SK-N-MC (cell line): ENCODE data around the gene RAB15.

Experiments
- DNase-seq: peaks from one replicate; pipeline ENCODE4 v3.0.0-alpha.2; 2011; ENCODE audit warnings: low read depth, low spot score
- H3K27ac ChIP-seq: fragments of 200-600 bp; sonication (generic); 2 replicates; pipeline ENCODE4 v1.5.1; 2016; ENCODE audit warnings: mixed run types
- H3K36me3 ChIP-seq: fragments of 200-600 bp; sonication (generic); 2 replicates; pipeline ENCODE4 v1.6.1; 2017; ENCODE audit warnings: antibody characterized with exemption, low read length, mixed read lengths; ENCODE audit not compliant: insufficient read depth
- H3K4me3 ChIP-seq: fragments of 200-600 bp; sonication (generic); 2 replicates; pipeline ENCODE4 v1.5.1; 2016
- H3K9ac ChIP-seq: fragments of 200-600 bp; sonication (generic); 2 replicates; pipeline ENCODE4 v1.8.0; 2017; ENCODE audit warnings: mixed run types, mixed read lengths; ENCODE audit not compliant: insufficient read length
- H3K9me3 ChIP-seq: fragments of 200-600 bp; sonication (generic); 2 replicates; pipeline ENCODE4 v1.6.1; 2017; ENCODE audit warnings: low read depth, mild to moderate bottlenecking, antibody characterized with exemption, low read length, moderate library complexity, mixed read lengths
- EZH2 ChIP-seq: fragments of 200-600 bp; sonication (generic); IDR thresholded peaks from one replicate; pipeline ENCODE4 v1.6.1; 2017; ENCODE audit warnings: antibody characterized with exemption
- FOXP2 ChIP-seq: optimal IDR thresholded peaks from 2 replicates; pipeline ENCODE3; 2011; ENCODE audit warnings: mild to moderate bottlenecking, moderate library complexity; ENCODE audit not compliant: insufficient read depth; ENCODE audit errors: extremely low read length, control extremely low read depth
- POLR2AphosphoS5 ChIP-seq: IDR thresholded peaks from 2 replicates; pipeline ENCODE4 v1.6.1; 2012; ENCODE audit warnings: mild to moderate bottlenecking, low read depth, low read length, borderline replicate concordance

RAB15 gene

DNA sequence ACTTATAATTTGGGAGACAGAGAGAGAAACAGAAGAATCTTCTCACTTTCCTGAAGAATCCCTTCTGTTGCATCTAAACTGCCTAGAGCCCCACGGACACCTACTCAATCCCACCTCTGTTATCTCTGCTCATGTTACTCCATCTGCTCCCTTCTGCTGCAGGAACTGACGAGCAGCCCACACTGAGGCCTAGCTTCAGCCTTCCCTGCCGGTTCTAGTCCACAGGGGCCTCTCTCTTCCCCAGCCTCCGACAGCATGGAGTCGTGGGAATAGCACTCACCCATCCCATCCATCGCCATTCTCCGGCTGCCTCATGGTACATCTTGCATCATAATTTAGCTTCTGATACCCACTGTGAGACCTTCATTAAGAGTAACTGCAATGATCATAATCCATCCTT, 4.0 kb downstream of the RAB15 start:
- Histone ChIP-seq H3K9ac (no peak overlapping the region), H3K4me3 (no peak overlapping the region), H3K36me3 (no peaks in the 10 kb centered on the region), H3K27ac (no peak overlapping the region), H3K9me3 (no peaks in the 10 kb centered on the region)
- DNase-seq = no peak
- no peak for TF ChIP-seq POLR2AphosphoS5
- TF ChIP-seq EZH2 = no peak
- no peak for TF ChIP-seq FOXP2

DNA sequence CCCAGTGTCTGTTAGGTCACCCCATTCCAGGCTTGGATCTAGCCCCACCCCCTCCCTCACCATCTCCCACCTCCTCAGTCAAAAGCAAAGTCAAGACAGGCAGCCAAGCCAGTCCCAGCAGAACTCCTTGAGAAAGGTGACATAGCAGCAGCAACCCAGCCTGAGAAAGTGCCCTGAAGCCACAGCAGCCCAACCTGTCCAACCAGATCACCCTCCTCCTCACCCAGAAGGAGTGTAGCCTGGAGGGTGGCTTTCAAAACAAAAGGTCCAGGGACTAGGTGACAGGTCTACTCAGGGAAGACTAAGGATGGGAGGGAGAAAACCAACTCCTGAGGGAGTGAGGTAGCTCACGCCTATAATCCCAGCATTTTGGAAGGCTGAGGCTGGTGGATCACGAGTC, 5.2 kb downstream of the RAB15 start:
- TF ChIP-seq POLR2AphosphoS5 (no peak), EZH2 (no peak), FOXP2 (no peak)
- Histone ChIP-seq H3K36me3 (no peaks in the 10 kb centered on the region), H3K27ac (no peak overlapping the region), H3K4me3 (no peak overlapping the region), H3K9ac (no peak overlapping the region), H3K9me3 (no peaks in the 10 kb centered on the region)
- DNase-seq = no peak

- Histone ChIP-seq H3K4me3 (no peak overlapping the region), H3K9me3 (no peaks in the 10 kb centered on the region), H3K36me3 (no peaks in the 10 kb centered on the region), H3K9ac (no peak overlapping the region), H3K27ac (no peak overlapping the region)
- DNase-seq = no peak
- TF ChIP-seq FOXP2 (no peak), EZH2 (no peak), POLR2AphosphoS5 (no peak)
Observed at GRCh38 chr14:64965356-64966000, 6.7 kb downstream of the RAB15 start.

- H3K27ac ChIP-seq = no peak overlapping the region
Observed at GRCh38 chr14:64963611-64964010, 8.5 kb downstream of the RAB15 start.

GRCh38 chr14:64960762-64961276, 11.3 kb downstream of the RAB15 start:
- H3K4me3 ChIP-seq = no peak overlapping the region
- no peaks in the 10 kb centered on the region for H3K36me3 ChIP-seq
- no peak for DNase-seq
- no peaks in the 10 kb centered on the region for H3K9me3 ChIP-seq
- no peak overlapping the region for H3K9ac ChIP-seq
- no peak for TF ChIP-seq EZH2
- TF ChIP-seq POLR2AphosphoS5 = no peak
- TF ChIP-seq FOXP2 = no peak
- no peak overlapping the region for H3K27ac ChIP-seq

More at GRCh38 chr14:64963611-64964010, 8.5 kb downstream of the RAB15 start:
- H3K9me3 ChIP-seq = no peaks in the 10 kb centered on the region
- no peak overlapping the region for H3K4me3 ChIP-seq
- no peak overlapping the region for H3K9ac ChIP-seq
- H3K36me3 ChIP-seq = no peaks in the 10 kb centered on the region
- DNase-seq = no peak
- TF ChIP-seq POLR2AphosphoS5 = no peak
- no peak for TF ChIP-seq FOXP2
- no peak for TF ChIP-seq EZH2

DNA sequence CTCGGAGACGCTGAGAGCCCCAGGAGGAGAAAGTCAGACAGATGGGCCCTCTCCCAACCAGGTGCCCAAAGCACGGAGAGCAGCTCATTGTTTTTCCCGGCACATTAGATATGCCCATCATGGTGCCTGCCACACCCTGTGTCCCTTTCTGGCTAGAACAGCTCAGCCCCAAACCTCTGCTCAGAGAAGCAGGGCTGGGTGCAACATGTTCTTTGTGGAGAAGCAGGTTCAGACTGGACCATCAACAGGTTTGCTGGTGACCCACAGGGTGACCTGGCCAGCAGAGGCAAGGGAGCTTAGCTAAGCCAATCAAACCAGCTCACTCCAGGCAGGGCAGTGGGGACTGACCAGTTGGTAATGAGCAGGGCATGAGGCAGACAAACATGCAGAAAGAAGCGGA, 13.4 kb downstream of the RAB15 start:
- no peaks in the 10 kb centered on the region for H3K36me3 ChIP-seq
- H3K9ac ChIP-seq = no peak overlapping the region
- H3K27ac ChIP-seq = no peak overlapping the region
- DNase-seq = no peak
- TF ChIP-seq FOXP2 (no peak), EZH2 (no peak), POLR2AphosphoS5 (no peak)
- no peak overlapping the region for H3K4me3 ChIP-seq
- no peaks in the 10 kb centered on the region for H3K9me3 ChIP-seq

- Histone ChIP-seq H3K27ac (no peak overlapping the region), H3K9ac (no peak overlapping the region), H3K4me3 (no peak overlapping the region), H3K36me3 (no peaks in the 10 kb centered on the region), H3K9me3 (no peaks in the 10 kb centered on the region)
- DNase-seq = no peak
- no peak for TF ChIP-seq POLR2AphosphoS5
- TF ChIP-seq FOXP2 = no peak
- TF ChIP-seq EZH2 = no peak
Observed at GRCh38 chr14:64958201-64958600, 13.9 kb downstream of the RAB15 start.

DNA sequence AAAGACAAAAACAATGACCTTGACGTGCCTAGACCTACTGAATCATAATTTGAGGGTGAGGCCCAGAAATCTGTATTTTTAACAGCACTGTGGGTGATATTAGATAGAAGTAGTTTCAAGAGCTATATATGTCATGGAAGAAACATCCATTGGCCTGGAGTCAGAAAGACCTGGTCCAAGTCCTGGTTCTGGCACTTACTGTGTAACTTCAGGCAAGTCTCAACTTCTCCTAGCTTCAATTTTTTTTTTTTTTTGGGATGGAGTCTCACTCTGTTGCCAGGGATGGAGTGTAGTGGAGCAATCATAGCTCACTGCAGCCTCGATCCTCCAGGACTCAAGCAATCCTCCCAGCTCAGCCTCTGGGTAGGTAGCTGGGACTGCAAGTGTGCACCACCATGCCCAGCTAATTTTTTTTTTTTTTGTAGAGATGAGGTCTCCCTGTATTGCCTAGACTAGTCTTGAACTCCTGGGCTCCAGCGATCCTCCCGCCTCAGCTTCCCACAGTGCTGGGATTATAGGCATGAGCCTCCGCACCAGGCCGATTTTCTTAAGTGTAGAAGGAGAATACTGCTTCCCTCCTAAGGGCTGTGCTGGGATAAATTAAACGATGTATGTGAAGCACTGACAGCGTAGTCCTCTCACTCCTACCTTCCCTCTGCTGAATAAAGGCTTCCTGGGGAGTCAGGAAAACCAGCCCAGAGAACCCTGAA, 15.3 kb downstream of the RAB15 start:
- Histone ChIP-seq H3K9ac (no peak overlapping the region), H3K36me3 (no peaks in the 10 kb centered on the region), H3K9me3 (no peaks in the 10 kb centered on the region), H3K27ac (no peak overlapping the region), H3K4me3 (no peak overlapping the region)
- TF ChIP-seq POLR2AphosphoS5 (no peak), FOXP2 (no peak), EZH2 (no peak)
- DNase-seq = no peak
